ENCODE measurements around the gene PPM1F.
"Not testable (repeated sequence)": the region's sequence is repeated elsewhere in the genome, so short reads cannot be mapped to it uniquely, and the experiment has no call there.

Gene PPM1F

GRCh38 chr22:21883930-21884329, 68.7 kb downstream of the PPM1F start:
- DNase-seq, result not testable (repeated sequence)

- not testable (repeated sequence) for DNase-seq
These were observed 69.8 kb downstream of the PPM1F start for GRCh38 chr22:21882754-21883333.

- DNase-seq, result no peak
These were observed 70.6 kb downstream of the PPM1F start for GRCh38 chr22:21881841-21882753.

- DNase-seq, result no peak
These were observed 76.0 kb downstream of the PPM1F start for GRCh38 chr22:21876486-21877176.

DNA sequence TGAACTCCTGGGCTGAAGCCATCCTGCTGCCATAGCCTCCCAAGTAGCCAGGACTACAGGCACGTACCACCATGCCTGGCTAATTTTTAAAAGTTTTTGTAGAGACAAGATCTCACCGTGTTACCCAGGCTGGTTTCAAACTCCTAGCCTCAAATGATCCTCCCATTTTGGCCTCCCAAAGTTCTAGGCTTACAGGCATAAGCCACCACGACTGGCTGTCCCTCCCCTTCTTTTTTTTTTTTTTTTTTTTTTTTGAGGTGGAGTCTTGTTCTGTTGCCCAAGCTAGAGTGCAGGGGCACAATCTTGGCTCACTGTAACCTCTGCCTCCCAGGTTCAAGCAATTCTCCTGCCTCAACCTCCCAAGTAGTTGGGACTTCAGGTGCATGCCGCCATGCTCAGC, 77.7 kb downstream of the PPM1F start:
- not testable (repeated sequence) for DNase-seq

- no peak for DNase-seq
These were observed 79.0 kb downstream of the PPM1F start for GRCh38 chr22:21873619-21874018.

DNA sequence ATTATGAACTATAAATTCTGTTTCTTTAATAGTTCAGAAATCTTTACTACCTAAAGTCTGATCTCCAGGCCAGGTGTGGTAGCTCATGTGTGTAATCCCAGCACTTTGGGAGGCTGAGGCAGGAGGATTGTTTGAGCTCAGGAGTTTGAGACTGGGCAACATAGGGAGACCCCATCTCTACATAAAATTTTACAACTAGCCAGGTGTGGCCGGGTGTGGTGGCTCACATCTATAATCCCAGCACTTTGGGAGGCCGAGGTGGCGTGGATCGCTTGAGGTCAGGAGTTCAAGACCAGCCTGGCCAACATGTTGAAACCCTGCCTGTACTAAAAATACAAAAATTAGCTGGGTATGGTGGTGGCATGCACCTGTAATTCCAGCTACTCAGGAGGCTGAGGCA, 79.9 kb downstream of the PPM1F start:
- not testable (repeated sequence) for DNase-seq
